Measurements from ENCODE around the gene LYST. TPM values are rescaled to one million over a fixed set of nuclear protein-coding genes. Genes with fewer than 3 reads are reported as not detected.

LYST gene
- total and polyA plus RNA-seq, 2 of the 4 experiments (the other 2 are of a cell fraction) = 2.2 to 7.2 TPM

- TF ChIP-seq CTCF (conservative IDR thresholded peaks at IDR 0.05; ENCODE audit: low read depth, low read length) (no peak), RFX5 (IDR thresholded peaks at IDR 0.05; ENCODE audit: low read depth, low read length) (no peak), RAD21 (IDR thresholded peaks at IDR 0.05; ENCODE audit: low read length) (no peak)
Measured at GRCh38 chr1:235642943-235643371, 223.7 kb downstream of the LYST start (continued).

All from IMR-90 (cell line).